HG03354 (cell line): ENCODE data around the gene BRF1.
"Not testable (repeated sequence)": the region's sequence is repeated elsewhere in the genome, so short reads cannot be mapped to it uniquely, and the experiment has no call there.

Experiments used
- ATAC-seq: cut with Tn5 transposase; IDR thresholded peaks from one replicate; pipeline ENCODE4 v1.9.1; 2021; ENCODE audit warnings: mild to moderate bottlenecking; ENCODE audit not compliant: unreplicated experiment, poor library complexity, severe bottlenecking

BRF1 gene

GRCh38 chr14:105333020-105333490, 32.3 kb upstream of the BRF1 start:
- no peak for ATAC-seq

DNA sequence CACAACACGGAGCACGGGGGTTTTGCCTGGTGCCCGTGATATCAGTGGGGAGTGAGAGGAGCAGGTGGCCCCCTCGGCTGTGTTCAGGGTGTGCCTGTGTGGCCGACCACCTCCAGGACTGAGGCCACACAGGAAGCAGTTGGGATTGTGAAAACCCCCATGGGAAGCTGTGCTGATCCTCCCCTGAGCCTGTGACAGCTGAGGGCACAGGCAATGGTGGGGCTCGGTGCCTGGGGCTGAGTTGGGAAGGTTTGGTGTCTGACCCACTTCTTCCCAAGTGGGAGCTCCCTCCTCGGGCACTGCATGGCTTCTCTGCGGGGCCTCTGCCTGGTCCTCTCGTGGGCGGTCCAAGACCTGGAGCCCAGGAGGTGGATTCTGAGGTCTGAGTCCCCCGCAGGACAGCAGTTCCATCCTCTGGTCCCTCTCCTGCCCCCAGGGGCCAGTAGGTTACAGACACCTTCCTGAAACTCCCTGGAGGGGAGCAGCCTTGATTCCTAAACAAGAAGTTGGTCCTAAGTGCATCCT, 31.6 kb upstream of the BRF1 start:
- no peak for ATAC-seq

DNA sequence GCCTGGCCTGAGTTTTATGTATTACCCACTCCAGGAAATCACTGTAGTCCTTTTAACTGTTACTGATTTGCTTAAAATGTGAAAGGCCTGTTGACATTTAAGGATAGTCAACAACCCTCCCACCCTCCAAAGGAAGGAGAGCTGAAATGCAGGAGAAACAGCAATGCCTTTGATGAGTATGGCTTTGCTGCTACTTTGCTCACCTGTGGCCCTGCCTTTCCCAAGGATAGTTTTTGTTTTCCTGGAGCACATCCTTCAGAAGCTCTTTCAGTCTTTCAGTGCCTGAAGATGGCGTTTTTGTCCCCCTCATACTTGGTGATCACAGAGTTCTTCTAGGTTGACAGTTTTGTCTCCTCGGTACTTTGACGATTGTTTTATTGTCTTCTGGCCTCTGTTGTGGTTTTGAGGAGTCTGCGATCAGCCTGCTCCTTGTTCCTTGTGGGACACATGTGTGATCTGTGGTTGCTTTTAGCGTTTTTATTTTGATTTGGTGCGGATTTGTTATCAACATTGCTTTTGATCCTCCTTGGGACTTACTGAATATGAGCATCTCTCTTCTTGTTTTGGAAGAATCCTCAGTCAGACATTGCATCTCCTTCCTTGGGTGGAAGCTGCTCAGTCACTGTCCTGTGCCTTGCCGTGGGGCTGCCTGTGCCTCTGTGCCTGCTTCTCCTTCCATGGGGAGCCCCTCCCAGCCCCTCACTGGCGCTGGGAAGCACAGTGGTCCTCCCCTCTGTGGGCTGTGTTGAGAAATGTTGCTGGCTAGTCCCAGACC, 31.0 kb upstream of the BRF1 start:
- no peak for ATAC-seq

DNA sequence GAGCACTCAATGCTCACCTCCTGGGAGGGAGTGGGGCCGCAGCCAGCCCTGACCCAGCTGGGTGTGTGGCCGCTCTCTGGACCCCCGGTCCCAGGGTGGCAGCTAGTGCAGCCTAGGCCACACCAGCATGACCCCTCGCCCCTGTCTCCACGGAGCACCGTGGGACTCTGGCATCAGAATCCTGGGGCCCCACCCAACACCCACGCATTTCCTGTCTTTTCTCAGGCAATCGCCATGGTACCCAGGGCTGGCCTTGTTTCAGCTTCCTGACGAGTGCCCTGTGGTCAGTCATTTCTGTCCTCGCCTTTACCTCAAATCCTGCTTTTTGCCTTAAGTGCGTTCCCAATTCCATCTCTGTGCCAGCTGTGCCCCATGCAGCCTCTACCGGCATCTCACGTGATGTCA, 29.7 kb upstream of the BRF1 start:
- no peak for ATAC-seq

DNA sequence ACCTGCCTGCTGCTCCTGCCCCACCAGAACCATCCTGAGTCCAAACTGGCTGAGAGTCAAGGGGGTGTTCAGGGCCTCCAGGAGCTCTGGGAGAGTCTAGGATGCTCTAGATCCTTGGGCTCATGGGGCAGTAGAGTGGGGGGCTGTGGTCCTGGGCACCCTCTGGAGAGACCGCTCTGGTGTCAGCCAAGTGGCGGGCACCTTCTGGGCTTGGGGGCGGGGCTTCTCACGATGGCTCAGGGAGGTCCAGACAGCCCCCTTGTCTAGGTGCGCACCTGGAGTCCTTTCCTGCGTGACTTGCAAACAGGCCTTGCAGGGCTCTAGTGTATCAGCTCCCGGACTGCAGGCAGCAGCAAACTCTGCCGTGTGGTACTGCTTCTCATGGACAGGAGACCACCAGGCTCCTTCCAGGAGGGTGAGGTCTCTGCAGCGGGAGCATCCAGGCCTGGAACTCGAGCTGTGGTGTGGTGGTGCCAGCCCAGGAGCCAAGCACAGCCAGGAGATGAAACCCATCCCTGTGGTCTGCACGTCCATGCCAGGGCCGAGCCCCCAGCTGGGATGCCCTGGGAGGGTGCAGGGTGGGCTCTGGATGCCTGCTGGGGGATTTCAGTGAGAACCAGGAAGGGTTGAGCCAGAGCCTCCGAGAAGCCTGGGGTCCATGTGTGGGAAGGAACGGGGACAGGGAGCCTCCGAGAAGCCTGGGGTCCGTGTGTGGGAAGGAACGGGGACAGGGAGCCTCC, 28.8 kb upstream of the BRF1 start:
- no peak for ATAC-seq

DNA sequence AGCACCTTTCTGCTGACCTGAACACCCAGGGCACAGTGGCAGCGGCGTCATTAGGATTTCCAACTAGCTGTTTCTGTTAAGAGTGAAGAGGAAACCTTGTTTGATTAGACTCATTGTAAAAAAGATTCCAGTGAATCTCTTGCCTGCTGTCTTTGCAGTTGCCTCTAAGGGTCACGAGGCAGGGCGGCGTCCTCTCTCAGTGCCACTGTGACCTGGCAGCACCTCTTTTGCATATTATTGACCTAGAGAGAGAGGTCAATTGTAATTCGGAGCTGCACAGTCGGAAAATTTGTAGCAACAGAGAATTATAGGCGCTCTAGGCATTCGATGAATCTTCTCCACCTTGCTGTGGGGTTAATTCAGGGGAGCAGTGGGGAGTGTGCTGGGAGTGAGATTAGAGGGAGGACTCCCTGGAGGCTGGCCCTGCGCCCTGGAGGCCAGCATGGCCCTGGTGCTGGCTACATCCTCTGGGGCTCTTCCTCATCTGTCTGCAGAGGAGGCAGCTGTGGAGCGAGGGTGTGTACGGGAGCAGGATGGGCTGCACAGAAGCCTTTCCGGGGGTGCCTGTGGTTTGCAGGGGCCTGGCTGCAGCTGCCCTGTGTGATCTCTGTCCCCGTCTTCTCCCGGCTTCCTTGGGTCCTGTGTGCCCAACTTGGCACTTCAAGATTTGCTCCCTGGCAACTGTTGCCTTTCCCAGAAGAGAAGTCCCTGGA, 28.0 kb upstream of the BRF1 start:
- ATAC-seq, result no peak

GRCh38 chr14:105328070-105328677, 27.4 kb upstream of the BRF1 start:
- ATAC-seq, result no peak

- not testable (repeated sequence) for ATAC-seq
These were observed 26.9 kb upstream of the BRF1 start for GRCh38 chr14:105327695-105328045.

DNA sequence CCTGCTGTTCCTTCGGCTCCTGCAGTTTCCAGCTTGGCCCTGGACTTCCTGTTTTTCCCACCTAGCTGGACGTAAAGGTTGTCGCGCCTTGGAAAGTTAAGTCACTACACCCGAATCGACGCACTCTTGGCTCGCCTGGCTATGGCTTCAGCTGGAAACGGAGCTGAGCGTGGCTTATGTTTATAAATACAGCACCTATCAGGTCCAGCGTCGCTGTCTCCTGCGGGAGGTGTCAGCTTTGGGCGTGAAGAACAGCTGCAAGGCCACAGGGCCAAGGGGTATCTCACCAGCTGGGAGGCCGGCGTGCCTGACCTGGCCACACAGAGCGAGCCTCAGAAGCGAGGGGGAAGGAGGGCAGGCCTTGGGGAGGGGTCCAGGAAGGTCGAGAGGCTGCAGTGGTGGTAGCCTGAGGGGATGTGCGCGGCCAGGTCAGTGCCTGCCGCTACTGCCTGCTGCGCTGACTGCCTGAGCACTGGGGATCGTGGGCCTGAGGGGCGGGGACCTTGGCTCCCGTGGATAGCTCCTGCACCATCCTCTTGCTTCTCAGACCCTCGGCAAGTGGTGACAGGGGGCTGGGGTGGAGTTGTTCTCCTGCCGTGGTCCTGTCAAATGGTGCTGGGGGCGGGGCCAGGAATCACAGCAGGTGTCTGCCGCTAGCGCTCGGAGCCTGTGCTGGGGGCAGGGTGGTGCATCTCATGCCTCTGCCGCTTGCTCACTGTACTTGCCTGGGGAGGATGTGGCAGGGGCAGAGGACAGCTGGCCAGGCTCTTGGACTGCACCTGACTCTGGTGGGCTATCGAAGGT, 26.3 kb upstream of the BRF1 start:
- ATAC-seq, result no peak

DNA sequence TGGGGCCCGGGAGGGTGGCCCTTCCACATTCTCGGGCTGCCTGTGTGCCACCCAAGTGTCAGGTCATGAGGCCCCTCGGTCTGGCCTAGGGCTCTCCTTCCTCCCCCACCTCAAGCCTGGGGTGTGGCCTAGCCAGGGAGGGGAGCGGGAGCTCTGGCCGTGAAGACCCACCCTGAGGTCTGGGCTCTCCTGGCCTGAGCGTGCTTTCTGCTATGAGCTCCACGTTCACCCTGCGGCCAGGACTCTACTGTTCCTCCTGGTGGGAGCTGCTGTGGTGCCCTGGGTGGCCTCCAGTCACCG, 25.7 kb upstream of the BRF1 start:
- no peak for ATAC-seq

- ATAC-seq, result no peak
These were observed 25.1 kb upstream of the BRF1 start for GRCh38 chr14:105325716-105326567.

GRCh38 chr14:105325303-105325702, 24.5 kb upstream of the BRF1 start:
- ATAC-seq, result no peak

DNA sequence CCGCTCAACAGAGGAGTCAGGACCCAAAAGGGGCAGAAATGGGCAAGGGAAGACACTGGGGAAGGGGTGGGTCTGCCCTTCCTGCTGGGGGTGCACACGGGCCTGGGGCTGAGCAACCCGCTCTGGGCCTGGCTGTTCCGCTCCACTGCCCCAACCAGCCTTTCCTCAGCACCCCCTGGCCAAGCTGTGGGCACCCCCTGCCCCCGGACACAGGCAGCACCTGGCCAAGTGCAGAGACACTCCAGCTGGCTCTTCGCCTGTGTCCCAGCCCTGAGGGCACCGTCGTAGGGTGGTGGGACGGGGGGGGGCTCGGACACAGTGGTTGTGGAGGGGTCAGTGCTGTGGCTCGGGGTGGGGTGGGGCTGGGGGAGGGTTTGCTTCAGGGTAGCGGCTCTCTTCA, 24.1 kb upstream of the BRF1 start:
- no peak for ATAC-seq

DNA sequence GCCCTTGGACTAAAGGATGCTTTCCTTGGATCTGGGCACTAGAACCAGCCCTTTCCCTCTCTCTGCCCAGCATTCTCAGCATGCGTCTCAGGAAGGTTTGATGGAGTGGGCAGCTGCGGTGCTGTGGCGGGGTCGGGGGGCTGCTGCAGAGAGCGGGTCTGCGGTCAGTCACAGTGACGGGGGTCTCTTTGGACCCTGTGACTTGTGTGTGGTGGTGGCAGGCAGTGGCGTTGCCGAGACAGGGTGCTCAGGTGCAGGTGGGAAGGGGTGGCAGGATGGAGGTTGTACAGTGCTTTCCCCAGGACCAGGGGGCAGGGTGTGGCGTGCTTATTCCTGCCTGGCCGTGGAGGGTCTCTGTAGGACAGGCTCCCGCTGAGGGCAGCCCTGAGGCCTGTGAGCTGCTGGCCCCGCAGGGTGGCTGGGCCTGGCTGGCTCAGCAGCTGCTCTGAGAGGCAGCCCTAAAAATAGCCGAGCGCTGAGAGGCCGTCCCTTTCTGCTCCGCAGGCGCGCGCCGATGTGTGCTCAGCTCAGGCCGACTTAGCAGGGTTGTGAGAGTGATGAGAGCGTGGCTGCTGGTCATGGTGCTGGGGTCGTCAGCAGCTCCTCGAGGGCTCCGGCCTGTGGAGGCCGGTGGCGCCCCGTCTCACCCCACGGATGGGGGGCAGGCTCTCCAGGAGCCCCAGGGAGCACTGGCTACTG, 23.4 kb upstream of the BRF1 start:
- no peak for ATAC-seq

GRCh38 chr14:105323663-105324062, 22.9 kb upstream of the BRF1 start:
- no peak for ATAC-seq

- no peak for ATAC-seq
These were observed 22.2 kb upstream of the BRF1 start for GRCh38 chr14:105322791-105323556.

- no peak for ATAC-seq
These were observed 16.7 kb upstream of the BRF1 start for GRCh38 chr14:105317546-105317945.
